NOMO-1 treated with dmso at 0.1 percent for 144 hours (cell line): Measurements from ENCODE around the gene COQ6.
"Not testable (repeated sequence)": the region's sequence is repeated elsewhere in the genome, so short reads cannot be mapped to it uniquely, and the experiment has no call there.

Experiments used
- DNase-seq: peaks from one replicate; lab custom pipeline; 2025; ENCODE audit not compliant: unreplicated experiment; lab: John Stamatoyannopoulos, UW

COQ6 gene

GRCh38 chr14:73977896-73978295, 27.8 kb downstream of the COQ6 start:
- no peak for DNase-seq

- no peak for DNase-seq
These were observed 38.0 kb downstream of the COQ6 start for GRCh38 chr14:73988065-73988464.

DNA sequence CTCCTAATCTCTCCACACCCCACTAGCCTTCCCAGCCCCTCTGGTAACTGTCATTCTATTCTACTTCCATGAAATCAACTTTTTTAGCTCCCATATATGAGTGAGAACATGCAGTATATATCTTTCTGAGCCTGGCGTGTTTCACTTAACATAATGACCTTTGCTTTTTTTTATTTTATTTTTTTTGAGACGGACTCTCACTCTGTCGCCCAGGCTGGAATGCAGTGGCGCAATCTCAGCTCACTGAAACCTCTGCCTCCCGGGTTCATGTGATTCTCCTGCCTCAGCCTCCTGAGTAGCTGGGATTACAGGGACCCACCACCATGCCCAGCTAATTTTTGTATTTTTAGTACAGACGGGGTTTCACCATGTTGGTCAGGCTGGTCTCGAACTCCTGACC, 38.6 kb downstream of the COQ6 start:
- not testable (repeated sequence) for DNase-seq

DNA sequence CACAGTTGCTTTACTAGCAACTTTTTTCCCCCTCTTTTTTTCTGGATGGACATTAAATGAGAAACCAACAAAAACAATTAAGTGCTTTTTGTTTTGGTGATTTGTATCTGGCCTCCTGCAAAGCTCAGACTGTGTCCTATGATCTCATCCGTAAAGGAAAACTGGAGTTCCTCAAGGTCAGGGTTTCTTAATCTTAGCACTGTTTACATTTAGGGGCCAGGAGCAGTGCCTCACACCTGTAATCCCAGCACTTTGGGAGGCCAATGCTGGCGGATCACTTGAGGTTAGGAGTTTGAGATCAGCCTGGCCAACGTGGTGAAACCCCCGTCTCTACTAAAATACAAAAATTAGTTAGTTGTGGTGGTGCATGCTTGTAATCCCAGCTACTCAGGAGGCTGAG, 41.0 kb downstream of the COQ6 start:
- DNase-seq: no peak

DNA sequence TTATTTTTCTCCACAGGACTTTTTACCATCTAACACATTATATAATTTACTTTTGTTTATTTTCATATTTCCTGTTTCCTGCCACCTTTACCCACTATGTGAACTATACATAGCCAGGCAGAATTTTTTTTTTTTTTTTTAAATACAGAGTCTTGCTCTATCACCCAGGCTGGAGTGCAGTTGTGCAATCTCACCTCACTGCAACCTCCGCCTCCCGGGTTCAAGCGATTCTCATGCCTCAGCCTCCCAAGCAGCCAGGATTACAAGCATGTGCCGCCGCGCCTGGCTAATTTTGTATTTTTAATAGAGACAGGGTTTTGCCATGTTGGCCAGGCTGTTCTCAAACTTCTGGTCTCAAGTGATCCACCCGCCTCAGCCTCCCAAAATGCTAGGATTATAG, 44.8 kb downstream of the COQ6 start:
- DNase-seq: not testable (repeated sequence)

DNA sequence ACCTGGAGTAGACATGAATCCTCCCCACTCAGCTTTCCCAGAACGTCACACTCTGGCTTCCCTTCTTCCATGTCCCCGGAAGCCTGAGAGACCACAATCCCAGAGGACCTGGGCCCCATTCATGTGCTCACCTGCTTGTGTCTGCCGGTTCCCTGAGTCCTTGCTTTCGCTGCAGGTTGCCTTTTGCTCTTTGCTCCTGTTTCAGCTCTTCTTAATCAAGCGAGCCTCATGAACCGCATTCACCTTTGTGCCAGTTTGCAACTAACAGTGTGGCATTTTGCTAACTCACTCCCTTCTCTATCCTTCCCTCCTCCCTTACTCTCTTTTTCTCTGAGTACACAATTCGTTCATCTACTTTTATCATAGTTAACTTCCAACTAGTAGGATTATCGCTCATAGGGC, 45.9 kb downstream of the COQ6 start:
- DNase-seq: no peak

GRCh38 chr14:73996731-73997107, 46.6 kb downstream of the COQ6 start:
- DNase-seq: no peak

- DNase-seq: no peak
These were observed 47.2 kb downstream of the COQ6 start for GRCh38 chr14:73997108-73997943.

GRCh38 chr14:73997944-73998447, 47.9 kb downstream of the COQ6 start:
- DNase-seq: no peak

DNA sequence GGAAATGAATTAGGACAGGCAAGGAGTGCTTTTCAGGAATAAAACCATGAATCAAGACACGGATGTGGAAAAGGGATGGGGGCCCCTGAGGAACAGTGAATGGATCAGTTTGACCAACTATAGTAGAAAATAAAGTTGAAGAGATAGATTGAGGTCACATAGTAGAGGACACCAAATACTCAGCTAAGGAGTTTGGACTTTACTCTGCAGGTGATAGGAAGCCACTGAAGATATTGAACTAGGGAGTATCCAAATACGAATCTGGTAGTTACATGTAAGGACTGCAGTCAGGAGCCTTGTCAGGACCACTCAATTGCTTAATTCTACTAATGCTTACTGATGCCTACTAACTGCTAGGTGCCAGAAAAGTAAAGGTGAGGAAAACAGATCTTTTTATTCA, 48.6 kb downstream of the COQ6 start:
- DNase-seq: no peak

DNA sequence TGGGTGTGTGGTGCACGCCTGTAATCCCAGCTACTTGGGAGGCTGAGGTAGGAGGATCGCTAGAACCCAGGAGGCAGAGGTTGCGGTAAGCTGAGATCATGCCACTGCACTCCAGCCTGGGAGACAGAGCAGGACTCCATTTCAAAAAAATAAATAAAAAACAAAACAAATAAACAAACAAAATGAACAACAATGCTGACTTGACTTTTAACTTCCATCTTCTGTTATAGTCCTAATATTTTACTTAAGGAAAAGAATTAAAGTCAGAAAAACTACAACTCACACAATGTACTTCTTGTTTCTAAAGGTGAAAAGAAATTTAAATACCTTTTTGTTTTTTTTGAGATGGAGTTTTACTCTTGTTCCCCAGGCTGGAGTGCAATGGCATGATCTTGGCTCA, 55.6 kb downstream of the COQ6 start:
- DNase-seq: not testable (repeated sequence)

DNA sequence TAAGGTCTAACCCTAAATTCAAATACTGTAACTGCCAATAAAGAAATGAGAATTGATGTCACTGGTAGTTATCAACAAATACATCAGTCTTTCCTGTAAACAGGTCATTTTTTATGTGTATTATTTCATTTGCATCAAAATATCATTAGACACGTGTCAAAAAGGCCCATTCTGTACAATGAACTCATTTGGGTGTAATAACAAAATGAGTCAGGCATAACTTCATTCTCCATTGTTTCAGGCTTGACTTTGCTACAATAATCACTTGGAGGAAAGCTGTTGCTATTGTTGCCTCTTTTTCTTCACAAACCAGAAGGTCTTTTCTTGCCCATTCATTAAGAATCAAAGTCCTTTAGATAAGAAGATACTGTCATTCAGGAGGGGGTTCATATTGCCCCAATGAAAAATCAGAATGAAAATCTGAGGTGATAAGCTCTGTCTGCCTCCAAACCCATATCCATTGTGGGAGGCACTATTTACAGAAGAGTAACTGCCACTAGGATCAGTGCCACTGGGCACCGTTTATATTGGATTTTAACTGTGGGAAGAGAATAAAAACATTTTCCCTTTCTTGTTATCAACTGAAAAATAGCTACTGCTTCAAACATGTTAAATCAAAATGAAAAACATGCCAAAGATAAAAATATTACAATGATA, 58.9 kb downstream of the COQ6 start:
- DNase-seq: no peak
